Measurements from ENCODE around the gene INO80E.

- no peak for TF ChIP-seq EZH2phosphoT487 (IDR thresholded peaks at IDR 0.05; ENCODE audit: low read depth, severe bottlenecking, unreplicated experiment)
- TF ChIP-seq CTCF (IDR thresholded peaks at IDR 0.05; ENCODE audit: poor library complexity) = no peak
- TF ChIP-seq EZH2 (IDR thresholded peaks at IDR 0.05; ENCODE audit: borderline replicate concordance) = no peak
Observed at GRCh38 chr16:30006095-30006473, 10.0 kb downstream of the INO80E start.

Measured in hepatocyte (in vitro differentiated cells).